NCI-H1417 (cell line): Measurements from ENCODE around the gene UPK3A.
"Not testable (repeated sequence)": the region's sequence is repeated elsewhere in the genome, so short reads cannot be mapped to it uniquely, and the experiment has no call there.

Experiments used
- DNase-seq, 3 experiments: peaks; one replicate each; lab custom pipeline; 2025; lab: John Stamatoyannopoulos, UW

Gene UPK3A

GRCh38 chr22:45281010-45281409, 3.7 kb upstream of the UPK3A start:
- DNase-seq = no peak

- no peak for DNase-seq
Observed at GRCh38 chr22:45285263-45286058, 712 bp downstream of the UPK3A start.

GRCh38 chr22:45286854-45287551, 2.3 kb downstream of the UPK3A start:
- DNase-seq = no peak

- DNase-seq = peak; percentile 25 to 53 (median 51)
Observed at GRCh38 chr22:45290410-45290936, 5.7 kb downstream of the UPK3A start.

GRCh38 chr22:45291061-45291930, 6.5 kb downstream of the UPK3A start:
- DNase-seq = no peak

- DNase-seq = no peak
Observed at GRCh38 chr22:45291931-45292290, 7.2 kb downstream of the UPK3A start.

- no peak for DNase-seq
Observed at GRCh38 chr22:45292731-45293442, 8.1 kb downstream of the UPK3A start.

GRCh38 chr22:45294030-45294429, 9.3 kb downstream of the UPK3A start:
- no peak for DNase-seq

- not testable (repeated sequence) for DNase-seq
Observed at GRCh38 chr22:45295004-45295403, 10.3 kb downstream of the UPK3A start.

- no peak for DNase-seq
Observed at GRCh38 chr22:45295492-45295891, 10.7 kb downstream of the UPK3A start.

GRCh38 chr22:45296628-45297297, 12.0 kb downstream of the UPK3A start:
- DNase-seq = no peak

GRCh38 chr22:45298934-45299505, 14.3 kb downstream of the UPK3A start:
- no peak for DNase-seq

GRCh38 chr22:45302751-45303150, 18.0 kb downstream of the UPK3A start:
- DNase-seq = no peak

- DNase-seq = no peak
Observed at GRCh38 chr22:45303181-45303580, 18.4 kb downstream of the UPK3A start.

GRCh38 chr22:45304971-45305370, 20.2 kb downstream of the UPK3A start:
- DNase-seq = no peak

GRCh38 chr22:45305456-45306075, 20.8 kb downstream of the UPK3A start:
- no peak for DNase-seq

GRCh38 chr22:45306139-45306538, 21.4 kb downstream of the UPK3A start:
- DNase-seq = no peak

GRCh38 chr22:45308391-45308956, 23.7 kb downstream of the UPK3A start:
- no peak for DNase-seq

GRCh38 chr22:45308957-45309421, 24.2 kb downstream of the UPK3A start:
- no peak for DNase-seq
